MCF 10A (cell line): Measurements from ENCODE around the gene THAP2. TPM values are rescaled to one million over a fixed set of nuclear protein-coding genes. Genes with fewer than 3 reads are reported as not detected.

Experiments used
- BruUV-seq: library from RNA; stranded (reverse); fragments of 400-500 nt; replicated peaks from 2 replicates; lab custom pipeline; 2021; lab: Mats Ljungman, UMichigan
- CTCF ChIA-PET: fragments of 300-600 bp; sonication (Branson Sonifier 250); formaldehyde crosslinking; extraction: SDS; loops from one replicate; lab custom pipeline; 2021; ENCODE audit warnings: antibody characterized with exemption, inconsistent platforms; lab: Yijun Ruan, JAX
- POLR2A ChIA-PET: fragments of 300-600, 350-650 bp; sonication (Branson Sonifier 250); formaldehyde crosslinking; extraction: SDS; loops from one replicate; lab custom pipeline; 2020; ENCODE audit warnings: antibody characterized with exemption, inconsistent platforms; lab: Yijun Ruan, JAX
- DNase-seq: peaks from one replicate; pipeline ENCODE4 v3.0.0-alpha.2; 2018; ENCODE audit not compliant: unreplicated experiment
- H3K27ac Mint-ChIP-seq: one replicate; pipeline ENCODE4 v1.8.0; 2022; ENCODE audit warnings: mild to moderate bottlenecking, low read depth, mixed read lengths; ENCODE audit not compliant: unreplicated experiment
- H3K27me3 Mint-ChIP-seq: one replicate; pipeline ENCODE4 v1.8.0; 2022; ENCODE audit warnings: mixed read lengths; ENCODE audit not compliant: insufficient read depth, unreplicated experiment
- H3K36me3 Mint-ChIP-seq: one replicate; pipeline ENCODE4 v1.8.0; 2022; ENCODE audit warnings: mild to moderate bottlenecking, moderate library complexity, mixed read lengths; ENCODE audit not compliant: insufficient read depth, unreplicated experiment
- H3K4me1 Mint-ChIP-seq: one replicate; pipeline ENCODE4 v1.8.0; 2022; ENCODE audit warnings: mixed read lengths; ENCODE audit not compliant: insufficient read depth, unreplicated experiment
- H3K4me3 Mint-ChIP-seq: one replicate; pipeline ENCODE4 v1.8.0; 2022; ENCODE audit warnings: mild to moderate bottlenecking, moderate library complexity, mixed read lengths; ENCODE audit not compliant: unreplicated experiment
- H3K9me3 Mint-ChIP-seq: one replicate; pipeline ENCODE4 v1.8.0; 2022; ENCODE audit warnings: mixed read lengths; ENCODE audit not compliant: unreplicated experiment
- CTCF ChIP-seq: fragments of 200-600 bp; IDR thresholded peaks from one replicate; pipeline ENCODE4 v1.8.0; 2022; ENCODE audit warnings: antibody characterized with exemption, mild to moderate bottlenecking; ENCODE audit not compliant: unreplicated experiment
- intact Hi-C: fragments of 100-400 bp; cut with micrococcal nuclease; formaldehyde crosslinking; loops from 2 replicates; pipeline ENCODE4 v1.14.1; 2022
- total RNA-seq: library from RNA; stranded (reverse); gene quantifications from 2 replicates; pipeline ENCODE4 v1.2.3, GENCODE V29; 2022

The THAP2 gene
- total RNA-seq, 1 experiment from 2014 or later: 13.0 TPM

DNA sequence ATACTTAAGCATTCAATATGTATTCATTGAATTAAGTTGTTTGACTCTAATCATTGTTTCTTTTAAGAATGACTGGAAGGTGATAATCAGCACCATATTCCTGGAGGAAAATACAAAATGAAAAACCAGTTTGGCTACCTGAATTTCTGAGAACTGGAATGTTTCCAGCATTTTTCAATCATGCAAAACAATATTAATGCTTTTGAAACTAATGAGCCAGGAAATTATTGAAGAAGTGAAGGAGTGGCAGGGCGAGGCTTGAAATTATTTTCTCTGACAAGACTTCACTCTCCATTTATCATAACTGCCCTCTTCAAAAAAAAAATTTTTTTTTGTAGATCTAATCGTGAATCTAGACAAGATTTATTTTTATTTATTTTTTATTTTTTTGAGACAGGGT lies 40.8 kb downstream of the THAP2 start:
- BruUV-seq: no TSS peak
- peaks cover 13% of the 10 kb centered on the region for H3K36me3 Mint-ChIP-seq
- ChIA-PET CTCF (interaction anchor here (0.6 to 2.8 kb wide), 5 partner anchors 11 to 289 kb away, joined by 3 to 17 read pairs (median 3); partner anchors contain the start of gene TMEM19), POLR2A (interaction anchor here (0.7 to 2.0 kb wide), 4 partner anchors 9 to 170 kb away, joined by 3 to 6 read pairs (median 4); no protein-coding TSS in a partner anchor)
- intact Hi-C loops: no loop called here
- H3K27me3 Mint-ChIP-seq: no peaks in the 10 kb centered on the region
- no peak overlapping the region for H3K27ac Mint-ChIP-seq
- no peak for DNase-seq
- no peaks in the 10 kb centered on the region for H3K9me3 Mint-ChIP-seq
- H3K4me1 Mint-ChIP-seq: peaks cover 4% of the 10 kb centered on the region
- H3K4me3 Mint-ChIP-seq: no peak overlapping the region
- TF ChIP-seq CTCF: no peak

GRCh38 chr12:71708658-71709057 lies 44.6 kb downstream of the THAP2 start:
- no TSS peak for BruUV-seq
- no peak for TF ChIP-seq CTCF
- POLR2A ChIA-PET: interaction anchor here (0.8 to 8.5 kb wide), 7 partner anchors 11 to 46 kb away, joined by 3 to 54 read pairs (median 10); partner anchors contain the start of genes RAB21, THAP2, TMEM19 and ZFC3H1
- CTCF ChIA-PET: interaction anchor here (0.7 to 3.1 kb wide), 5 partner anchors 23 to 262 kb away, joined by 3 to 24 read pairs (median 3); partner anchors contain the start of gene TMEM19
- Mint-ChIP-seq H3K4me3 (no peak overlapping the region), H3K9me3 (peaks cover 15% of the 10 kb centered on the region), H3K36me3 (no peaks in the 10 kb centered on the region), H3K27me3 (no peaks in the 10 kb centered on the region), H3K27ac (no peak overlapping the region), H3K4me1 (peaks cover 16% of the 10 kb centered on the region)
- intact Hi-C loops: no loop called here
- peak; percentile 51 for DNase-seq

DNA sequence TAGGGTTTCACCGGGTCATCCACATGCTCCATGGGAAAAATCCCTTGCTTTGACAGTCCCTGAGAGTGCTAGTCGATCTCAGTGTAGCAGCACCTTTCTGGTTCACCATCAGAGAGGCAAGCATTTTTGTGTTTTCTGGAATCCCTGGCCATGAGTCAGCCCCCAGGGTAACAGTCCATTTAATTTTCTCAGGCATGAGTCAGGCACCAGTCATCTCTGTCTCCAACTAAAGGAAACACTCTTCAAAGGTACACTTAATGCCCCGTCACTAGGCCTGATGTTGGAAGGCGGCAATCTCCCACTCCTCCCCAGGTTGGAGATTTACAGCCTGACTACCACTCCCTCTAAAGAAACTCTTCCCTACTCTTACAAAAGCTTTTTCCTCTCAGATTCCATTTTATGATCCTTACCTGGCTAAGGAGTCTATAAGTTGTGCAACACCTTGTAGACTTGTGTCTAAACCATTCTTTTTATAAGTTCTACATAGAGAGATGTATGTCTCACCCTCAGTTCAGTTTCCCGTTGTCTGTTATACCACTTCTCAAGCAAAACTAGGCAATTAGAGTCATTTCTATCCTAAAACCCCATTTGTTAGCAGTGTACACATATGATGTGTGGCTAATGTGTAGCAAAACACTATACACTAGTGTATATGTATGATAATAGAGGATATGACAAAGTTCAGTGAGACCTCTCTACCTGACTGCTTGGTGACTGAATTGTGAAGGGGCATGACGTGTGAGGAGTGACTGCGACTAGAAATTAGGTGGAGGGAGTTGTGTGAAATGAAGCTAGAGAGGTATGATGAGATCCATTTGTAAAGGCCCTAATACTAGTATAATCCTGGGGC lies 46.4 kb downstream of the THAP2 start:
- intact Hi-C loops: loop anchor here (2.0 kb wide), 1 partner anchor 48 kb away; the partner anchor contains the start of gene ZFC3H1
- TF ChIP-seq CTCF: no peak
- ChIA-PET CTCF (interaction anchor here (0.6 to 0.9 kb wide), 2 partner anchors 51 to 94 kb away, joined by 3 to 6 read pairs; no protein-coding TSS in a partner anchor), POLR2A (interaction anchor here (0.6 to 8.5 kb wide), 8 partner anchors 10 to 109 kb away, joined by 3 to 54 read pairs (median 6); partner anchors contain the start of genes RAB21, THAP2, TMEM19 and ZFC3H1)
- H3K4me3 Mint-ChIP-seq: peak overlapping the region; percentile 2
- DNase-seq: peak; percentile 95
- no TSS peak for BruUV-seq
- no peaks in the 10 kb centered on the region for H3K36me3 Mint-ChIP-seq
- no peaks in the 10 kb centered on the region for H3K27me3 Mint-ChIP-seq
- H3K9me3 Mint-ChIP-seq: peaks cover 15% of the 10 kb centered on the region
- peaks cover 16% of the 10 kb centered on the region for H3K4me1 Mint-ChIP-seq
- peak overlapping the region; percentile 91 for H3K27ac Mint-ChIP-seq

DNA sequence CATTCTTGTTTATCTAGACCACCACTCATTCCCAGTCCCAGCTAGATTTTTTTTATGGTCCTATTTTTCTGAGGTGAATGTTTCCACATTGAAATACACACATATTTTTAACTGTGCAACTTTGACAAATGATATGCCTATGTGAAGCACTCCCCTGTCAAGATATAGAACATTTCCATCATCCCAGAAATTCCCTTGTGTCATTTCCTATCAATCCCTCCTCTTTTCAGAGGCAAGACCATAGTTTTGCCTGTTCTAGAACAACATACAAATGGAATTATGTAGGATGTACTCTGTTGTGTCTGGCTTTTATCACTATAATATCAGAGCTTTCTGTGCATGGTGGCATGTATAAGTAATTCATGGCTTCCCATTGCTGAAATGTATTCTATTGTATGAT lies 54.5 kb downstream of the THAP2 start:
- no peak for DNase-seq
- Mint-ChIP-seq H3K4me3 (no peak overlapping the region), H3K9me3 (no peaks in the 10 kb centered on the region), H3K36me3 (no peaks in the 10 kb centered on the region), H3K4me1 (peaks cover 7% of the 10 kb centered on the region), H3K27me3 (no peaks in the 10 kb centered on the region), H3K27ac (no peak overlapping the region)
- no TSS peak for BruUV-seq
- intact Hi-C loops: no loop called here
- ChIA-PET POLR2A (interaction anchor here (1.0 to 7.3 kb wide), 6 partner anchors 10 to 55 kb away, joined by 3 to 83 read pairs (median 12); partner anchors contain the start of genes THAP2, TMEM19 and ZFC3H1), CTCF (interaction anchor here (1.1 to 7.7 kb wide), 2 partner anchors 27 to 32 kb away, joined by 4 to 46 read pairs; partner anchors contain the start of gene TMEM19)
- TF ChIP-seq CTCF: no peak
